Nucleus accumbens (tissue), 56 donors: Measurements from ENCODE around the gene PLEKHG4B.
"Not testable (repeated sequence)": the region's sequence is repeated elsewhere in the genome, so short reads cannot be mapped to it uniquely, and the experiment has no call there.

ENCODE experiments used
- DNase-seq, 56 donors: peaks; one replicate each; lab custom pipeline; 2025; lab: John Stamatoyannopoulos, UW

PLEKHG4B gene

GRCh38 chr5:91556-92263, at the start of gene PLEKHG4B:
PLEKHG4B (plus strand) TSS chr5:92168; CDS start chr5:92232, 64 bp downstream.
- peak in 1 of 56 donors; percentile 58 for DNase-seq

- no peak for DNase-seq
Observed at GRCh38 chr5:42250-42649, 49.7 kb upstream of the PLEKHG4B start.

- DNase-seq, result no peak
Observed at GRCh38 chr5:48192-48591, 43.8 kb upstream of the PLEKHG4B start.

GRCh38 chr5:49530-49929, 42.4 kb upstream of the PLEKHG4B start:
- DNase-seq, result peak in 16 of 56 donors; percentile 14 to 95 (median 33)

GRCh38 chr5:49953-50544, 41.9 kb upstream of the PLEKHG4B start:
- no peak for DNase-seq

GRCh38 chr5:50724-51499, 41.1 kb upstream of the PLEKHG4B start:
- DNase-seq, result no peak

- no peak for DNase-seq
Observed at GRCh38 chr5:51500-51823, 40.5 kb upstream of the PLEKHG4B start.

GRCh38 chr5:53381-54174, 38.4 kb upstream of the PLEKHG4B start:
- peak in 3 of 56 donors; percentile 11 to 29 (median 18) for DNase-seq

GRCh38 chr5:54175-54730, 37.7 kb upstream of the PLEKHG4B start:
- DNase-seq, result no peak

- DNase-seq, result no peak
Observed at GRCh38 chr5:54876-55569, 36.9 kb upstream of the PLEKHG4B start.

GRCh38 chr5:56561-57290, 35.2 kb upstream of the PLEKHG4B start:
- no peak for DNase-seq

- not testable (repeated sequence) for DNase-seq
Observed at GRCh38 chr5:60250-60649, 31.7 kb upstream of the PLEKHG4B start.

GRCh38 chr5:70440-70839, 21.5 kb upstream of the PLEKHG4B start:
- no peak for DNase-seq

- DNase-seq, result not testable (repeated sequence)
Observed at GRCh38 chr5:72316-73180, 19.4 kb upstream of the PLEKHG4B start.

- DNase-seq, result not testable (repeated sequence)
Observed at GRCh38 chr5:73181-73447, 18.9 kb upstream of the PLEKHG4B start.

GRCh38 chr5:73768-74502, 18.0 kb upstream of the PLEKHG4B start:
- DNase-seq, result no peak

- no peak for DNase-seq
Observed at GRCh38 chr5:74503-75109, 17.4 kb upstream of the PLEKHG4B start.
